Cerebellar cortex (tissue), 1 donor: ENCODE results near the gene KIAA1755.
"Not testable (repeated sequence)": the region's sequence is repeated elsewhere in the genome, so short reads cannot be mapped to it uniquely, and the experiment has no call there.

ENCODE experiments used
- DNase-seq: peaks from one replicate; pipeline ENCODE4 v3.0.0-alpha.2; 2015; ENCODE audit warnings: low spot score

Gene KIAA1755

DNA sequence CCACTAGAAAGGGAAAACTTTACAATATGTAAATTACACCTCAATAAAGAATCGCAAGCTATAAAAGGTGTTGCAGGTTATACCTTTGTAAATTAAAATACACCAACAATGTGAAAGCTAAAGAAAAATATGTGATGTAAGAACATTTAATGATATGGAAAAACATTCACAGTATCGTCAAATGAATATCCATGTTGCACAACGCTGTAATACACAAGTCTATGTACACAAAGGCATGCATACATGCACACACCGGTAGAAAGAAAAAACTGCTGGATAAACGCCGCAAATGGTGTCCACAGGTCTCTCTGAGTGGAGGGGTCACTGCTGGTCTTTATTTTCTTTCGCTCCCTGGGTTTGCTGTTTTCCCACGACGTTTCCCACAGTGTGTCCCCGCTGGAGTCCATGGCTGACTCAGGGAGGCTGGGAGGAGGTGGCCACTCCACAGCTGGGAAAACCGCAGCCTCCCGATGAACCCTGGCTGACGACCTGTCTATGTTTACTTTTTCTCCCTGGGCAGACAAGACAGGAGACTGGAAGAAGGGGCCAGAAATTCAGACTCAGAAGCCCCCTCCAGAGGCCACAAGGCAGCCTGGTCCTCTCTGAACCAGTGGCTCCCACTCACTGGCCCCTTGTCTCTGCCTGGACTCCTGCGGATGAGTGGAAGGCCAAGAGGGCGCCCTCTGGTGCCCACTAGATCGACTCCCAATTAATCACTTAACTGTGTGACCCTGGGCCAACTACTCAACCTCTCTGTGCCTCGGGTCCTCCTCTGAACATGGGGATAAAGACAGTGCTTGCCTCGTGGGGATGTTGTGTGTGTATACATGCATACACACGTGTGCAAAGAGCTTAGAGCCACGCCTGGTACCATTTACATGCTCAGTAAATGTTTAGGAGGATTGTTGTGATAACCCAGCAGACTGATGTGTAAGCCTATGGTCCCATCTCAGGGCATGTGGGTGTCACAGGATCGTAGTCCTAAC, 30.6 kb upstream of the KIAA1755 start:
- DNase-seq, result peak; percentile 25

DNA sequence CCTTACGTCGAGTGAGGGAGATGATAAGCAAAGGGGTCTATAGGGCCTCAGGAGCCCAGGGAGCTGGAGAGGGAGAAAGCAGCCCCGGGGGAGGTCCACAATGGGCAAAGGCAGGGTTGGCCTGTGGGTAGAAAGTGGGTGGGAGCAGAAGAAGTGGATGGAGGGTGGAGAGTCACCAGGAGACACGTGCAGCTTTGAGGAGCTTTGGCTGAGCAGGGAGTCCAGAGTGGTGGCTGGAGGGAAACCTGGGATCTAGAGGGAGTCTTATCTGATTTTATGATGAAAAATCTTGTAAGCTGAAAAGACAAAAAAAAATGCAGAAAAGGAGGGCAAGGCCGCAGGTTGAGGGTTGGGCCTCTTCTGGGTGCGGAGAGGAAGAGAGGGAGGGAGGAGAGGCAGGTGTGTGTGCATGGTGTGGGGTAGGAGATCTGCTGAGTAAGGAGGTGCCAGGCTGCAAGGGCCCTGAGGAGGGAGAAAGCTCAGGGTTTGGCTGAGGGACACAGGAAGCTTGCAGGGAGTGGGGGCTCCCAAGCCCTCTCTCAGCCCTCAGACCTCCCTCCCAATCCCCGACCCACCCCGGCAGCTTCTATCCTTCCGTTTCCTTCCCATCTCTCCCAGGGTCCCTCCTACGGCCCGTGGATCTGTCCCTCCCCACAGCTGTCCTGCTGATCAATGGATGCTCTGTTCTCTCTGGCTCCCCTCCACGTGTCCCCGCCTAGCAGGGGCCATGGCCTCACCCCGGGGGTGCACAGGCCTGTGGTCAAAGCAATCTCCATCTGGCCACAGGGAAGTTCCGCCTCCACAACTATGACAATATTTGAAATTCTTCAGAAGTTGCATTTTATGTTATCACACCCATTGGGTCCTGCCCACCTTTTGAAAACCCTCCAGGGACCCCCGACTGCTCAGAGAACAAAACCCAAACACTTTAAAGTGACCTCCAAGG, 26.3 kb upstream of the KIAA1755 start:
- DNase-seq, result no peak

DNA sequence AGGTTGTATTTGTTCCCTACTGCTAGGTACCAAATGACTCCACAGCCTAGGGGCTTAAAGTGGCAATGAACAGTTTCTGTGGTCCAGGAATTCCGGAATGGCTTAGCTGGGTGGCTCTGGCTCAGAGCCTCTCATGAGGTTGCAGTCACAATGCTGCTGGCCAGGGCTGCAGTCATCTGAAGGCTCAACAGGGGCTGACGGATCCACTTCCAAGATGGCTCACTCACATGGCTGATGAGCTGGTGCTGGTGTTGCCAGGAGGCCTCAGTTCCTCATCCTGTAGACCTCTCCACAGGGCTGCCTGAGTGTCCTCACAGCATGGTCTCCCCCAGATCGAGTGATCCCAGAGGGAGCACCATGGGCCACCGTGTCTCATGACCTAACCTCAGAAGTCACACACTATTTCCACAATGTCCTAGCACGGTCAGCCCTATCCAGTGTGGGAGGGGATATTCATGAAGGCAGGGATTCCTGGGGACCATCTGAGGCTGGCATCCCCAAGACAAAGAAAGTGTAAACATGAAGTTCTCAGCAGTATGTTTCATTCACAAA, 24.4 kb upstream of the KIAA1755 start:
- no peak for DNase-seq

DNA sequence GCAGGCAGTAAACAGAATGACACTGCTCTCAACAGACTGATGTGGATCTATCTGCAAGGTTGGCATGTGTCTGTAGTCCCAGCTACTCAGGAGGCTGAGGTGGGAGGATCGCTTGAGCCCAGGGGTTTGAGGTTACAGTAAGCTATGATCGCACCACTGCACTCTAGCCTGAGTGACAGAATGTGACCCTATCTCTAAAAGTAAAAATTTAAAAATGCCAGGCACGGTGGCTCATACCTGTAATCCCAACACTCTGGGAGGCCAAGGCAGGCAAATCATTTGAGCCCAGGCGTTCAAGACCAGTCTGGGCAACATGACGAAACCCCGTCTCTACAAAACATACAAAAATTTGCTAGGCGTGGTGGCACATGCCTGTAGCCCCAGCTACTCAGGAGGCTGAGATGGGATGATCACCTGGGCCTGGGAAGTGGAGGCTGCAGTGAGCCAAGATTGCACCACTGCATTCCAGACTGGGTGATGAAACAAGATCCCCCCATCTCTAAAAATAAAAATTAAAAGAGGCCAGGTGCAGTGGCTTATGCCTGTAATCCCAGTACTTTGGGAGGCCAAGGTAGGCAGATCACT, 23.6 kb upstream of the KIAA1755 start:
- DNase-seq, result not testable (repeated sequence)

DNA sequence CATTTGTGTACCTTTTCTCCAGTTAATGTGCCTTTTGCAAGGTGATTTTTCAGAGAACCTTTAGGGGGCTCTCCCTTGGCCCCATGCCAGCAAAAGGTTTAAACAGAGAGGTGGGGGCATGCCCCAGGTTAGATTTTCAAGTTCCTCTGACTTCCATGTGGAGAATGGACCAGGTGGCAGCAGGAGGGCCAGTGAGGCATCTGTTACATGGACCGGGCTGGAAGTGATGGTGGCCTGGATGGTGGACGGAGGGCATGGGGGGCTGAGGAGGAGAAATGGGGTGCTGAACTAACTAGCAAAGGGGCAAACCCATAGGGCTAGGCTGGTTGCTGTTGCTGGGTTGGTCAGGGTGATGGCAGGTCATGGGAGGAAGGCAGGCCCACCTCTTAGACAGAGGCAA, 22.7 kb upstream of the KIAA1755 start:
- DNase-seq, result no peak

DNA sequence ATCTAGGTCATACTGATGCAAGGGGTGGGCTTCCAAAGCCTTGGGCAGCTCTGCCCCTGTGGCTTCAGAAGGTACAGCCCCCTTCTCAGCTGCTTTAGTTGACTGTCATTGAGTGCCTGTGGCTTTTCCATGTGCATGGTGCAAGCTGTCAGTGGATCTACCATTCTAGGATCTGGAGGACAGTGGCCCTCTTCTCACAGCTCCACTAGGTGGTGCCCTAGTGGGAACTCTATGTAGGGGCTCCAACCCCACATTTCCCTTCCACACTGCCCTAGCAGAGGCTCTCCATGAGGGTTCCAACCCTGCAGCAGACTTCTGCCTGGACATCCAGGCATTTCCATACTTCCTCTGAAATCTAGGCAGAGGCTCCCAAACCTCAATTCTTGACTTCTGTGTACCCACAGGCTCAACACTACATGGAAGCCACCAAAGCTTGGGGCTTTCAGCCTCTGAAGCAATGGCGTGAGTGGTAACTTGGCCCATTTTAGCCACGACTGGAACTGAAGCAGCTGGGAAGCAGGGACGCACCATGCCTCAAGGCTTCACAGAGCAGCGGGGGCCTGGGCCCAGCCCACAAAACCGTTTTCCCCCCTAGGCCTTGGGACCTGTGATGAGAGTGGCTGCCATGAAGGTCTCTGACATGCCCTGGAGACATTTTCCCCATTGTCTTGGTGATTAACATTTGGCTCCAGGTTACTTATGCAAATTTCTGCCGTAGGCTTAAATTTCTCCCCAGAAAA, 20.8 kb upstream of the KIAA1755 start:
- not testable (repeated sequence) for DNase-seq

DNA sequence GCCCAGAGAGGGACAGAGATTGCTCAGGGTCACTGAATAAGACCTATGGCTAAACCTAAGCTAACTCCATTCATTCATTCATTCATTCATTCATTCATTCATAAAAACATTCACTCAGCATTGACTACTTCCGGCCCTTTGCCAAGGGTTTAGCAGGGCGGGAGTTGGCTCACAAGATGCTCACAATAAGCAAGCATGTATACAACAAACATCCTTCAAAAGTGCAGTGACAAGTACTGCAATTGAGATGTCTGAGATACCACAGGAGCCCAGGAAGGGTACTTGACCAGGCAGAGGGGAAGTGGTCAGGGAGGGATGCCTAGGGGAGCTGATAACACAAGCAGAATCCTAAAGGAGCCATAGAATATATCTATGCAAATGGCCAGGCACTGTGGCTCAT, 18.2 kb upstream of the KIAA1755 start:
- DNase-seq, result no peak

DNA sequence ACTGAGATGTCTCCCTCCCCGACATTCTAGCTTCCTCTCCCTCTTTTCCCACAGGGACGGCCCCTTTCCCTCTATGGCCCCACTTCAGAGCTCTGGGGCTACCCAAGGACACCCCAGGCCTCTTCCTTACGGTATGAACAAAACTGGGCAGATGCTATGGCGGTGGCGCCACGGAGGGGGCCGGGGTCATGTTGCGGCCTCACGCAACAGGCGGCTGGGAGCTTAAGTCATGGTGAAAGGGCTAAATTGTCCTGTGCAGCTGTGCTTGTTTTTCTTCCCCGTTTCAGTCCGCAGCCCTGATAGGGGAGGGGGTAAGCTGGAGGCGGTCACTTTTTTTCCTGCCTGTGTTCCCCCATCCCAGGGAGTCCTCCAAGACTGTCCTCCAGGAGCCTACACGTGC, 17.6 kb upstream of the KIAA1755 start:
- DNase-seq, result no peak

DNA sequence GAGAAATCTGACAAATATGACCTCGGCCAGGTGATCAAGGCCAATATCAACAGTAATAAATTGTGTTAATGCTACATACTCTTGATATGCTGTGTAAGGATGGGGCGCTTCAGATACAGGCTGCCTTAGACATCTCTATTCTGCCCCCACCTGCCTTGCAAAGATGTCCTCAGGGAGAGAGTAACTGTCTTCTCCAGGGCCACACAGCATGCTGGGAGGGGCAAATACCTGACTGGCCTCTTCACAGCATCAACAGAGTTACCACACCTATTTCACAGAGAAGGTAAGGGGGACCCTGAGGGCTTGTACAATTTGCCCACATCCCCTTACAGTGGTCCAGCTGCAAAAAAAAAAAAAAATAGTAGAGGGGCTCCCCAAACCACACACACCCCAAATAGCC, 17.2 kb upstream of the KIAA1755 start:
- DNase-seq, result no peak

DNA sequence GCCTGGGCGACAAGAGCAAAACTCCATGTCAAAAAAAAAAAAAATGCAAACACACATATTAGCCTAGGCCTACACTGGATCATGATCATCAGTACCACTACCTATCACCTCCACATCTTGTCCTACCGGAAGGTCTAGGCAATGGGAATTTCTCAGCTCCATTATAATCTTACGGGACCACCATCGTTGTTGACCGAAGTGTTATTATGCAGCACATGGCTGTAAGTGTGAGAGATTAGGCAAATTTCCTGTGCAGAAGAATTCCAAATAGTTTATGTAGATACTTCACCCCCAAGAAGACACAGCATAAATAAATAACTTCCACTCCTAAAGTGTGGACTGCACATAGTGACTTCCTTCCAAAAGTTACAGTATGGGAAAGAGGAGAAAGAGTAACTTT, 16.8 kb upstream of the KIAA1755 start:
- no peak for DNase-seq

DNA sequence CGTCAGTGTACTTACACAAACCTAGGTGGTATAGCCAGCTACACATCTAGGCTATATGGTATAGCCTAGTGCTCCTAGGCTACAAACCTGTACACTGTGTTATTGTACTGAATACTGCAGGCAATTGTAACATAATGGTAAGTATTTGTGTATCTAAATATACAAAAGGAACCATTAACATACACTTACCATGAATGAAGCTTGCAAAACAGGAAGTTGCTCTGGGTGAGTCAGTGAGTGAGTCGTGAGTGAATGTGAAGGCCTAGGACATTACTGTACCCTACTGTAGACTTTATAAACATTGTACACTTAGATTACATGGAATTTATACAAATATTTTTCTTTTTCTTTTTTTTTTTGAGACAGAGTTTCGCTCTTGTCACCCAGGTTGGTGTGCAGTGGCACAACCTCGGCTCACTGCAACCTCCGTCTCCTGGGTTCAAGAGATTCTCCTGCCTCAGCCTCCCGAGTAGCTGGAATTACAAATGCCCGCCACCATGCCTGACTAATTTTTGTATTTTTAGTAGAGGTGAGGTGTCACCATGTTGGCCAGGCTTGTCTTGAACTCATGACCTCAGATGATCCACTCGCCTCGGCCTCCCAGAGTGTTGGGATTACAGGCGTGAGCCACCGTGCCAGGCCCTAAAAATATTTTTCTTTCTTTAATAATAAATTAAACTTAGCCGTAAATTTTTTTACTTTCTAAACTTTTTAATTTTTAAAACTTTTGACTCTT, 15.4 kb upstream of the KIAA1755 start:
- no peak for DNase-seq

DNA sequence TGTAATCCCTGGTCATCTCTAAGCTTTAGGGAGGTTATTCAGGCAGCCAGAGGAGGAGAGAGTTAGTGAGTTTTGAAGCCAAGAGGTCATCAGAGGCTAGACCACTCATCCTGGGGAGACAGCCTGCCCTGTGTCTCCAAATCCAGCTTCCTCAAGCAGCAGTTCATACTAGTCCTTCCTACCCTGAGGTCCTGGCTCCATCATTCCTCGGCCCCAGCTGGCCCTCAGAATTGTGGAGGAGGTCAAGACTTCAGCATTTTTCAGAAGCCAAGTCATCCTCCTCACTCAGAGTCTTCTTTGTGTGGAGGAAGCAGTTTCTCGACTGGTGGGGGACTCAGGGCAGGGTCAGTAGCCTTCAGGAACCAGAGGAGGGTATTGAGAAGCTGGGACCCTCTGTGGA, 12.4 kb upstream of the KIAA1755 start:
- no peak for DNase-seq

DNA sequence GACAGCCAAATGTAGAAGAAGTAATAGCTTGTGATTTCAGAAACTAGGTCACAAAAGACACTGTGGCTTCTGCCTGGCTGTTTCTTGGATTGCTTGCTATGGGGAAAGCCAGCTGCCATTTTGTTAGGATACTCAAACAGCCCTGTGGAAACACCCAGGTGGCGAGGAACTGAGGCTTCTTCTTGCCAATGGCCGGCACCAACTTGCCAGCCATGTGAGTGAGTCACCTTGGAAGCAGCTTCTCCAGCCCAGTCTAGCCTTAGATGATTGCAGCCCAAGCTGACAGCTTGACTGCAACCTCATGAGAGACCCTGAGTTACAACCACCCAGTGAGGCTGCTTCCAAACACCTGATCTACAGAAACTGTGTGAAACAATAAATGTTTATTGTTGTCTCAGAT, 11.9 kb upstream of the KIAA1755 start:
- no peak for DNase-seq

DNA sequence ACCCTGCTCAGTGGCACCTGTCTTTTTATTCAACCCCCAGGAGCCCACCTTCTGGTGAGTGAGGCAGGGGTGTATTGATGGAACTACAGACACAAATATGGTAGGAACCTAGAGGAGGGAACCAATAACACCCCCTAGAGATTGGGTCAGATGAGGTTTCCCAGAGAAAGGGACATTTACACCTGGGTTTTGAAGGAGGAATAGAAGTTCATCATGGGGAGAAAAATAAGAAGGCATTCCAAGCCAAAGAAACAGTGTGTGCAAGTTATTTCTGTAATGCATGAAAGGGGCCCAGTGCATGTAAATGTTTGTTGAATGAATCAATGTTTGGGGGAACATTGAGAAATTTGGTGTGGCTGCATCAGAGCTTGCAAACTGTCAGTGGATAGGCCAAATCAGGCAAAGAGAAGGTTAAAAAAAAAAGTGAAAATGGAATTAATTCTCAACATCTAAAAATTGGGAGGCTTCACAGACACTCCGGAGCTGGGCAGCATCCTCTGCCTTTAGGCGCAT, 11.1 kb upstream of the KIAA1755 start:
- DNase-seq, result no peak

DNA sequence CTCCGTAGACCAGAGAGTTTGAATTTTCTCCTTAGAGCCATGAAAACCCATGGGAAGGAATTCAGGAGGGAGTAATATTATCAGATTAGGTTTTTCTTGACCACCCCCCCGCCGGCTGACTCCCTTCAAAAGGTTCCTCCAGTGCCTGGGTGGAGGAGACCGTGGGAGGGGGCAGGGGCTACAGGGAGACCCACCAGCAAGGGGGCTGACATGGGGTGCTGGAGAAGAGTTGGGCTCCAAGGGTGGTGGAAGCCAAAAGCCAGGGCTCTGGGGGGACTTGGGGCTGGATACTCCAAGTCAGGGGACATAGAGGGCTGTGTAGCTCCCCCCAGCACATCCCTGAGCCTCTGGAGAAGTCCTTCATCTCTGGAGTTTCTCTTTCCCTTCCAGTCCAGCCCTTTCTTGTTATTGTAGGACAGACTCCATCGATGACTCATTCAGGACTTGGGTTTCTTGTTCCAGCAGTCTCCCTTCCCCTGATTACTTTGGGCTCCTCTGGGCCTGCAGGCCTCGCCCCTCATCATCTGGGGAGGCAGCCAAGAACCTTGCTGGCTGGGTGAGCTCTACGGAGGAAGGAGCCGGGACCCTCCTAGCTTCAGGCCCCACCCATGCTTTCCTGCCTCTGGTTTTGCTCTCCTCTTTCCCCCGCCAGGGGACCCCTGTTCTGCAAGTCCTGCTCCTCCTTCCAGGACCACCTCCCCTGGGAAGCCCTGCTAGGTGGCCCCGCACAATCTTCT, 10.5 kb upstream of the KIAA1755 start:
- no peak for DNase-seq

DNA sequence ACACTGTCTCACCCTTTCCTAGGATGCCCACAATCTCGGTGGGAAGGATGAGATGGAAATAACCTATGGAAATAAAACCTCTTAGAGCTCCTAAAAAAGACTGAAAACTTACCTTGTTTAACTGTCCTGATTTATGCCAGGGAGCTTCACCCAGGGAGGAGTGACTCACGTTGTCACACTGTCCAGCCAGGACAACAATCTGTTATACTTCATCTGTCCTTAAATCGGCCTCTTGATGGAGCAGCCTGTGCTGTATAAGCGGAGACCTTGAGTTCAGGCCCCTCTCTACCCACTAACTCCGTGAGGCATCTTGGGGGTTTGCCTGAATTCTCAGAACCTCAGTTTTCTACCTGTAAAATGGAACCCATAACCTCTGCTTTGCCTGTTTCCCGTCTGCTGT, 9.2 kb upstream of the KIAA1755 start:
- DNase-seq, result no peak

DNA sequence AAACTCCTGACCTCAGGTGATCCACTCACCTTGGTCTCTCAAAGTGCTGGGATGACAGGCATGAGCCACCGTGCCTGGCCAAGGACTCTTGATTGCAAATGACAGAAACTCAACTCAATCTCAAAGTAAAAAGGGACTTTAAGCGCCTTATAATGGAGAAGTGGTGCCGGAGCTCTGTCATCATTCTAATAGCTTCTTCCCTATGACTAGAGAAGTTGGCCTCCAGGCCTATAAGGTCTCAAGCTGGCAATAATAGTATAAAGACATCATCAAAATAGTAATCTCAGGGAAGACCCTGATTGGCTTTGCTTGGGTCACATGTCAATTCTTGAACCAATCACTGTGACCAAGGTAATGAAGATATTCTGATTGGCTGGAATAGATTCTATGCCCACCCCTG, 8.5 kb upstream of the KIAA1755 start:
- DNase-seq, result no peak

DNA sequence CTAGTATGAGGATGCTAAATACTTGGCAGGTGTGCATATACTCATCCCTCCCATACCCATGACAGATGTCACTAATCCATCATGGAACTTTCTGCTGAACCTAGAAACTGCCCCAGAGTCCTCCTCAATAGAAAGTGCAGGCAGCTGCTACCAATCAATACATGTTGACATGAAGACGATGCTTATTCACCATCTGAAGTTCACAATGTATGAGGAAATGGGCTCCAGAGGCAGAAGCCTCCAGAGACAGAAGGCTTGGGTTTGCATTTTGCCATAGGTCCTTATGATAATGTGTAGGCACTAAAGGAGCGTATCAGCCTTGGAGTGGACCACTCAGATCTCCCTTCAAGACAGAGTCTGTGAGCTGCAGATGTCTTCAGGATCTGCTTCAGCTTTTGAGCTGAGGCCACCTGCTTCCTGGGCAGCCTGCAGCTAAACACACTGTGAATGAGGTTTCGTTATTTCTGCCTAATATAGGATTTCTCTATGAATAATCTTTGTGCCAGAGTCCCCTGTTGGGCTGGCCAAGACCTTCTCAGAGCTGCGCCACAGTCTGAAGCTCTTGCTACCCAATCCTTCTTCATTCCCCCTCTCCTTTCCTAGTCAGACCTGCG, 7.5 kb upstream of the KIAA1755 start:
- DNase-seq, result no peak

DNA sequence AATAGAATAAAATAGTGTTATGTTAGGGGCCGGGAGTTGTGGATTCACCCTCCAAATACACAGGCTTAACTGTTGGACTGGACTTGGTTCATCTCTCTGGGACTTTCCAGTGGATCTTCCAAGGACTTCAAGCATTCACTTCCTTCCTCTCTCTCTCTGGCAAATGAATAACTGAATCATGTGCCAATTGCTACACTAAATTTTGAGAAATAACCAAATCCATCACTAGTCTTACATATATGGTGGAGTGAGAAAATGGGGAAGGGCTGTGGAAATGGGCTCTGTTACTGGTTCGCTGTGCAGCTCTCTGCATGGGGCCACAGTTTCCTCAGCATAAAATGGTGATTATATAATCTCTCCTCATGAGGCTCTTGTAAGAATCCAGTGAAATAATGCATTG, 6.8 kb upstream of the KIAA1755 start:
- DNase-seq, result no peak
